ENCODE data around the gene TSPAN11.

TSPAN11 gene

DNA sequence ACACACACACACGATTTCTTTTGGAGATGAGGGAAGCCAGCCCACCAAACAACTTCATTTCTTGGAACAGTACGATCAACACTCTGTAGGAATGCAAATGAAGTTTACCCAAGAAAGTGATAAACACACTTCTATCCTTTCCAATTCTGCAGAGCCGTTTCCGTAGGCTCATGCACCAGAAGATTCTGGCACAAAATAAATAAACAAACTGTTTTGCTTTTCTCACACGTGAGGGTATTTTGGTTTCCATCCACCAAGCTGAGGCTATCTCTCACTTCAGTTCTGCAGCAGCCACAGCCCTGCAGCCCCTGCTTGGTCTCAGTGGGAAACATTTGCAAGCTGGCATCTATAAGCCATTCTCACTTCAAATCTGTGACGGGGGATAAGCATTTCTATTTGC is 15.3 kb upstream of the TSPAN11 start:
- no peak for DNase-seq (ENCODE audit: low spot score)

DNA sequence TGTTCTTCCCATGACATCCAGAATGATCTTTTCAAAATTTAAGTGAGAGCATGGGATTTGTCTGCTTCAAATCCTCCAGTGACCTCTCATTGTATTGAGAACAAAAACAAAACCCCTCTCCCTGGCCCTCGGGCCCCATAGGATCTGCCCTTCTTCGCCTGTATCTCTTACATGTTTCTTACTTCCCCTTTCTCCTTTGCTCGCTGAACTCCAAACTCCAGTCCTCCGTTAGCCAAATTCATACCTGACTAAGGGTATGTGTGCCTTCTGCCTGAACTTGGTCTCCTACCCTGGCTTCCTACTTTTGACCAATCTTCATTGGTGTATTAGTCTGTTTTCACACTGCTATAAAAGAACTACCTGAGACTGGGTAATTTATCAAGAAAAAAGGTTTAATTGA is 13.2 kb upstream of the TSPAN11 start:
- no peak for DNase-seq (ENCODE audit: low spot score)

DNA sequence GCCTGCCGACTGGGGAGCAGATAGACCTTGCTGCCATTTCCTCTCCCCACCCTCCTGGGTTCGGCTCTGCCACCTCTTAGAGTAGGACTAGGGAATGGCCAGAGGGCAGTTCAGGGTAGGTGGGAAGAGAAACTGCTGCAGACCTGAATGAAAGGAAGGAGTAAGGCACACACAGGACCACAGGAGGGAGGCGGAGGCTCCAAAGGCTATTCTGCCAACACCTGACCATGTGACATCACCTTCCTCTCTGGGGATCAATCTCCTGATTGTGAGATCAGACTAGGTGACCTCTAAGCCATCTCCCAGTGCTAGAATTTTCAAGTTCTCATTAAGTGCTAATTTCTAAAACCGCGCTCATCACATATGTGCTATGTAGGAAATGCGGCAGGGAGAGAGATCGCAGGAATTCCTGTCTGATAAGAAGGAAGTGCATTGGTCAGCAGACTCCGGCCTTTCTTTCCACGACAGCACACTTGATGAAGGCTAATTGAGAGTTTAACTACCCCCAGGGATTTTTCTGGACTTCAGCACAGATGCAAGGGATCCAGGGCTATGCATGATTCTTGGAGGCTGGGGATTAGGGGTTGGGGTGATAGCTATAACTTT is 11.5 kb upstream of the TSPAN11 start:
- no peak for DNase-seq (ENCODE audit: low spot score)

- no peak for DNase-seq (ENCODE audit: low spot score)
Measured at GRCh38 chr12:30923057-30923456, 3.5 kb upstream of the TSPAN11 start.

GRCh38 chr12:30925607-30926242 is 823 bp upstream of the TSPAN11 start:
- DNase-seq (ENCODE audit: low spot score): no peak

GRCh38 chr12:30927222-30927611 is 669 bp downstream of the TSPAN11 start:
- no peak for DNase-seq (ENCODE audit: low spot score)

DNA sequence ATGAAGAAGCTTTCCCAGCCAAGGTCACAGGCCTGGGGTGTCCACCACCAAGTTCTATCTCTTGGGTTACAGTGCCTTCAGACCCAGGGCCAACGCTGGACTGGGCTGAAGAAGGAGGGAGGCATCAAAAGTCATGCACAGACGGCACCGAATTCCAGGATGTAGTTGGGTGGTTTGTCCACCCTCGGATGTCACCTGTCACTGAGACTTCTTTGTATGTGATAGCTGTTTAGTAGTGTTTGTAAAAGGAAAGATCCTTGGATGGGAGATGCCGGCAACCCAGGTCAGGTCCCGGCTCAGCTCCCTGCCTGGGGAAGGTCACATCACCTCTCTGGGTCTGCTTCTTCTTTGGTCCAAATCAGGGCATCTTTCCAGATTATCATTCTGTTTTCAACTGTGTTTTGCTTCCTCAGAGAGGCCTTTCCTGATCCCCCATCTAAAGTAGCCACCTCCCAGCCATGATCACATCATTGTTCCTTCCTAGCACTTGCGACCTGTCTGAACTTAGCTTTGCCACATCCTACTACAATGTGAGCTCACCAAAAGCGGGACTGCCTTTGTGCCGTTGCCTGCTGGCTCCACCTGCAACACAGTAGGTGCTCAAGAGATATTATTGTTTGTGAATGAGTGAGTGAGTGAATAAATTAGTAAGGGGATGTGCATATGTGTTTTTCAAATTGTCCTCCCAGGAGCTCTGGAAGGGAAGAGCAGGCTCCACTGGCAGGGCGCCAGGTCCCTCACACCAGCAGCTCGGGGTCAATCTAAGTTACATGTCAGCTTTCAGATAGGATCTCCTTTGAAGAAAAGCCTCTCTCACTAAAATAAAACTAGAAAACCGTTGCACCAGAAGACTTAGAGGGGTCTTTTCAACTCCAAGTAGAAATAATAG is 2.1 kb downstream of the TSPAN11 start:
- no peak for DNase-seq (ENCODE audit: low spot score)

DNA sequence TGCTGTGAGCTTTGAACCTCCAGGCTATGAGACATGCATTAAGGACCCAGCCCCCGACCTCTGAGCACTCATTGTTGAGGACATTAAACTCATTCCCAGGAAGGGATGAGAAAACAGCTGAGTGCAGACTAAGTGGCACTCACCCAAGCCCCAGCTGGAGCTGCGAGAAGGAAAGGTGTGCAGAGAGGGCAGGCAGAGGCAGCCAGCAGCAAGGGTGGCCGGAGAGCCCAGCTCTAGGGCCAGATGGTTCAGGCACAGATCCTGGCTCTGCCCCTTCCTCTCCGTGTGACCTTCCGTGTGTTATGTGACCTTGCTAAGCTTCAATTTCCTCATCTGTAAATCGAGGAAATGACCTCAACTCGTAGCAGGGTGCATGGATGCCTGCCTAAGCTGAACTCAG is 3.7 kb downstream of the TSPAN11 start:
- no peak for DNase-seq (ENCODE audit: low spot score)

- no peak for DNase-seq (ENCODE audit: low spot score)
Measured at GRCh38 chr12:30930641-30931040, 4.1 kb downstream of the TSPAN11 start.

DNA sequence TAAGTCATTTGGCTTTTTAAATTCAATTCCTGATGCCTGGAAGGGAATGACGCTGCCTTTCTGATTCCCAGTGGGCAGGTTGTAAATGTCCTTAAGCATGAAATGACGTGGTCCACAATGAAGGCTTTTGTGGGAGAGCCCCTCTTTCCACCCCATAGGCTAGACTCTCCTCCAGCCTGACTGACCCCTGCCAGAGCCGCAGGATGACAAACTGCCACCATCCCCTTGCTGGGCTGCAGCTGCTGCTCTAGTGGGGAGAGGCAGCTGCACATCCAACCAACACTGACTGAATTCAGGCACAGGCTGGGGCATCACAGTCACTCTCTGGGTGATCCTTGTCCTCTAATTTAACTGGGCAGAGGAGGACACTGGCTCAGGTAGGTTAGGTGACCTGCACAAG is 6.3 kb downstream of the TSPAN11 start:
- DNase-seq (ENCODE audit: low spot score): no peak

GRCh38 chr12:30934811-30935210 is 8.3 kb downstream of the TSPAN11 start:
- DNase-seq (ENCODE audit: low spot score): no peak

GRCh38 chr12:30936036-30936435 is 9.5 kb downstream of the TSPAN11 start:
- no peak for DNase-seq (ENCODE audit: low spot score)

DNA sequence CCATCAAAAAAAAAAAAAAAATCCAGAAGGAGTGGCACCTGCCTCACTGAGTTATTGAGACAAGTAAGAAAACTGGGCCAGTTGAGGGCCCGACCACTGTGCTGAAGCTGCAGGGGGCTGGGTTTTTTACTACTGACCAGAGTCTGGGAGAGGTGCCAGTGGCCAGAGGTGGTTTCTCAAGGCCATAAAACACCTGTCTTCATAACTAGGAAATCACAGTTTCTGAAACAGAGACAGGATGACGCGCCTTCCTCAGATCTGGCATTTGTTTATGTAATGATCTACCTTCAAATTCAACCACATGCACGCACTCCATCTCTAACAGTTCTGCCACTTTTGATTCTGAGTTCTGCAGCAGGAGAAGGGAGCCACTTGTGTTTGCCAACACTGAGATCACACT is 12.7 kb downstream of the TSPAN11 start:
- no peak for DNase-seq (ENCODE audit: low spot score)

DNA sequence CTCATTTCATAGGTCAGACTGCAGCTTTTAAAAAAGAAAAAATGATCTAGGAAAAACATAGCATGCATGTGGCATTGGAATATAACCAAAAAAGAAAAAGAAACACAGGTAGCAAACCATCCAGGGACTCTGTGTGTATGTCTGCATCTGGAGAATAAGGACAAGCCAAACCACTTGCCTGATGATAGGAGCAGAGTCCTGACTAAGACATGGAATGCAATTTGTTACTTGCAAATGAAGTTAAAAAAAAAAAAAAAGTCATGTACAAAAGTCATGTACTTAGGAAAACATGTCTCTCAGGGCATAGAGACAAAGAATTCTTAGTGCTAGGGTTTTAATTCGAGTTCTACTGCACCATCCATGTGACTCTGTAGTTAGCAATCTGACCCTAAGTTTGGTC is 15.9 kb downstream of the TSPAN11 start:
- DNase-seq (ENCODE audit: low spot score): no peak

DNA sequence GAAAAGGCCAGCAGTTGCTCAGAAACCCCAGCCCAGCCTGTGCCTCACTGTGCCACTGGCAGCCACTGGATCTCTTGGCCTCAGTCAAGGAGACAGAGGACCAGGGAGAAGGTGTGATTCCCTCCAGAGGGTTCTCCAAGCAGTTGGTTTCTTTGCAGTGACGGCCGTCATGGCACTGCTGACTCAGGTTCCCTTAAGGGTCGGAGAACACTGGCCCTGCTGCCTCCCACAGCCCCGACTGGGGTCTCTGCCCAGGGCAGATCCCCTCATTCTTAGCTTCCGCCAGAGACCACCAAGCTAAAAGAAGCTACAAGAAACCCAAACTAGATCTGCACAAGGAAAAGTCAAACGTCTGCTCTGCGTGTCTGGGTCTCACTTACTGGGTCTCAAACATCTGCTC is 16.4 kb downstream of the TSPAN11 start:
- DNase-seq (ENCODE audit: low spot score): no peak

GRCh38 chr12:30945443-30946164 is 19.1 kb downstream of the TSPAN11 start:
- no peak for DNase-seq (ENCODE audit: low spot score)

DNA sequence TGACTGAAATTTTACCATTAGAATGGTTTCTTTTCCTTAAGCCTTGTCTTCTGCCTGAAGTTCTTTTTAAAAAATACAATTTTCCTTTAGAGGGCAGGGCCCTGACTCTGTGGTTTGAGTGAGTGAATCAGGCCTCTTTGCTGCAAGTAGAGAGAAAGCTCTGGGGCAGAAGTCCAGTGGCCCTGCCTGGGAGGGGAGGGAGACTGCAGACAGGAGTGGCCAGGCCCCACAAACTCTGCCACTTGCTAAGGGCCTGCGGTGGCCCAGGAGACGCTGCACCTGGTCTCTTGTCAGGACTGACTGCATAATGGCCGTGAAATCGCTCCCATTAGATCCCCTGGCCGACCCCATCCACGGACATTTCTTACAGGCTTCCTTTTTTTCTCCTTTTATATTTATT is 25.5 kb downstream of the TSPAN11 start:
- no peak for DNase-seq (ENCODE audit: low spot score)

DNA sequence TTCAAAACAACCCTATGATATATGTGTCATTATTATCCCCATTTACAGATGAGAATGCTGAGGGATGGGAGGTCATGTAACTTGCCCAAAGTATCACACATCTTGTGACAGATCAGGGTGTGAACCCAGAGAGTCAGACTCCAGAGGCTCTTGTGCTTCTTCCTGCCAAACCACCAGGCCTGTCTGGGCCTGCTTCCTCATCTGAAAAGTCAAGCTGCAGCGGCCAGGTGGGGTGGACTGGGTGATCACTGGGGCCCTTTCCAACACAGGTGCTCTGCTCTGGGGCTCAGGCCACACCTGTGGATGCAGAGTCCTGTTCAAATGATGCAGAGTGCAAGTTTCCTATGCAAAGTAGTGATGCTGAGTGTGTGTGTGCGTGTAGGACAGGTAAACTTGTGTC is 26.7 kb downstream of the TSPAN11 start:
- DNase-seq (ENCODE audit: low spot score): no peak

DNA sequence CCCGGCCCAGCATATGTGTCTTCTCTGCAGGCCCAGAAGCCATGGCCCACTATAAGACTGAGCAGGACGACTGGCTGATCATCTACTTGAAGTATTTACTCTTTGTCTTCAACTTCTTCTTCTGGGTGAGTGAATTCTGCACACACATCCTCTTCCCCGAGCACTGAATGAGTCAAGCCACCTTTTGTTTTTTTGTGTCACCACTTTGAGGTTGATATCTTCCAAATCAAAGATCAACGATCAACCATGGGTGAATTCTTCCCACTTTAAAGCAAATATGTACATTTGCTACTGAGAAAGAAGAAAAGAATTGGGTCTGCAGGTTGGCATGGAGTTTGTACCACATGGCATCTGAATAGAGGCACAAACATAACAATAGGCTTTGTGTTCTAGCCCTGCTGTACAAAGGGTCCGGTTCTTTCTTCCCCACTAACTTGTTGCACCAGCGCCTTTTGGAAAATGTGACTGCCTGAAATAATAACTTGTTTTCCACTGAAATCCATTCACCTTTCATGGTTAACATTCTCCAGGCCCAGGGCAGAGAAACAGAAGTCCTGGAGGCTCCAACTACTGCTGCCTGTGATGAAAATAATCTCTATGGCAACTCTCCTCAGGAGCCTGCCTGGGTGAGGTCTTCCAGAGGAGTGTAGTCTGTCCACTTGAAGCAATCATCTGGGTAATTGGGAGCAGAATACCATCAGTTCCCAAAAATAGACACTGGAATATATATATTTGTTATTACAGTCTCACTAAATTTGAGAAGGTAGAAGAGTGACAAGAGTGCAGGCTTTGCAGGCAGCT is 27.6 kb downstream of the TSPAN11 start:
- no peak for DNase-seq (ENCODE audit: low spot score)

DNA sequence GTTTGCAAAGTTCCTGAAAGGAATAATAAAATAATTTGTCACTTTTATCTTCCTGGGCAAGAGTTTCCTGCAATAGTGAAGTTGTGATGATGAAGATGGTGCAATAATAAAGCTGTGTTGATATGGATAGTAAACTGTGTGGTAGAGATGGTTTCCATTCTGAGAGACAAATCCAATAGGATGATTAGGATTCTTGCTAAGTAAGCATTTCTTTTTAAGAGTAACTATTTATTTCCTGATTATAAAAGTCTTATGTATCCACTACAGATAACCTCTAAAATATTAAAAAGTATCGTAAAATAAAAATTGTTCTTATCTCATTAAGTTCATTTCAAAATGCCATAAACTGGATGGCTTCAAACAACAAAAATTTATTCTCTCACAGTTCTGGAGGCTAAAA is 28.7 kb downstream of the TSPAN11 start:
- no peak for DNase-seq (ENCODE audit: low spot score)

DNA sequence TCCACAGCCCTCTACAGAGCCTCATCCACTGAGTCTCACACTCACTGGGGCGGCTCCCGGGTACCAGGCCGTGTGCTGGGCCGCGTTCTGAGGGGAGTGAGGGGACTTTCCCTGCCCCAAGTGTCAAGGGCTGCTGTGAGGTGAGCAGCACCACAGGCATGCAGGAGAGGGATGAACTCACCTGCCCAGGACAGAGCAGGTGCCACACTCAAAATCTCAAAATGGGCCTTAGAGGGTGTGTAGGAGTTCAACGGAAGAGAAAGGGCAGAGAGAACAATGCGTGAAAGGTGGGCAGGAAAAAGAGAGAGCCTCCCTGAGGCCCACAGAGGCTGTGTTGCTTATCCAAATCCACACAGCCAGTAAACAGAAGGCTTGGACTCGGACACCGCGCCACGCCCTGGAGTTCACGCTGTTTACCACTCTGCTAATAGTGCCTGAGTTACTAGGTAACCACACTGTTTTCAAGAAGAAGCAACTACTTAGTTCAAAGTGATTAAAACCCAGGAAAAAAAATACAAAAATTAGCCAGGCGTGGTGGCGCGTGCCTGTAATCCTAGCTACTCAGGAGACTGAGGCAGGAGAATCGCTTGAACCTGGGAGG is 32.7 kb downstream of the TSPAN11 start:
- no peak for DNase-seq (ENCODE audit: low spot score)
